Right lobe of liver (tissue), 4 donors: ENCODE measurements around the gene RBCK1.

Experiments used
- POLR2A ChIP-seq: fragments of 450-650 bp; IDR thresholded peaks from one replicate; pipeline ENCODE4 v1.6.1; 2017; ENCODE audit warnings: antibody characterized with exemption, mild to moderate bottlenecking
- TF ChIP-seq, protein P1 (sequence below), 4 donors: fragments of 200-600 bp in 3 of 4; fragments of 450-650 bp in 1 of 4; IDR thresholded peaks; one replicate each; pipeline versions ENCODE4 v1.5.1 to v1.8.0; 2016 to 2022; ENCODE audit warnings: antibody characterized with exemption in 4 of 4, mild to moderate bottlenecking in 2 of 4
- donor health status: DM: no; HTN: no; CAD: no.
- donor health status: DM: no; HTN: no; CAD: no.
- donor health status: DM: no; HTN: yes; CAD: no.

GRCh38 chr20:443223-443775, 35.2 kb downstream of the RBCK1 start:
- TF ChIP-seq, protein P1, sequence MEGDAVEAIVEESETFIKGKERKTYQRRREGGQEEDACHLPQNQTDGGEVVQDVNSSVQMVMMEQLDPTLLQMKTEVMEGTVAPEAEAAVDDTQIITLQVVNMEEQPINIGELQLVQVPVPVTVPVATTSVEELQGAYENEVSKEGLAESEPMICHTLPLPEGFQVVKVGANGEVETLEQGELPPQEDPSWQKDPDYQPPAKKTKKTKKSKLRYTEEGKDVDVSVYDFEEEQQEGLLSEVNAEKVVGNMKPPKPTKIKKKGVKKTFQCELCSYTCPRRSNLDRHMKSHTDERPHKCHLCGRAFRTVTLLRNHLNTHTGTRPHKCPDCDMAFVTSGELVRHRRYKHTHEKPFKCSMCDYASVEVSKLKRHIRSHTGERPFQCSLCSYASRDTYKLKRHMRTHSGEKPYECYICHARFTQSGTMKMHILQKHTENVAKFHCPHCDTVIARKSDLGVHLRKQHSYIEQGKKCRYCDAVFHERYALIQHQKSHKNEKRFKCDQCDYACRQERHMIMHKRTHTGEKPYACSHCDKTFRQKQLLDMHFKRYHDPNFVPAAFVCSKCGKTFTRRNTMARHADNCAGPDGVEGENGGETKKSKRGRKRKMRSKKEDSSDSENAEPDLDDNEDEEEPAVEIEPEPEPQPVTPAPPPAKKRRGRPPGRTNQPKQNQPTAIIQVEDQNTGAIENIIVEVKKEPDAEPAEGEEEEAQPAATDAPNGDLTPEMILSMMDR (IDR thresholded peaks at IDR 0.05) = no peak
- no peak for TF ChIP-seq POLR2A
